Kidney epithelial cell (primary cell): ENCODE data around the gene SMIM13. TPM values are rescaled to one million over a fixed set of nuclear protein-coding genes. Genes with fewer than 3 reads are reported as not detected.

ENCODE experiments used
- DNase-seq: peaks from one replicate; pipeline ENCODE4 v3.0.0-alpha.2; 2010; ENCODE audit warnings: low read depth
- H3K27me3 ChIP-seq: 2 replicates; pipeline ENCODE4 v1.6.0; 2011; ENCODE audit warnings: low read length; ENCODE audit not compliant: control insufficient read depth, insufficient read depth
- H3K36me3 ChIP-seq: 2 replicates; pipeline ENCODE4 v1.5.1; 2011; ENCODE audit warnings: low read length; ENCODE audit not compliant: control insufficient read depth, insufficient read depth
- H3K4me3 ChIP-seq: 2 replicates; pipeline ENCODE4 v1.5.1; 2011; ENCODE audit warnings: low read depth, mild to moderate bottlenecking, control low read depth, low read length
- CTCF ChIP-seq: IDR thresholded peaks from 2 replicates; pipeline ENCODE4 v1.5.1; 2011; ENCODE audit warnings: mild to moderate bottlenecking, moderate library complexity, low read length, control low read depth, inconsistent platforms; ENCODE audit not compliant: insufficient read depth, poor library complexity, severe bottlenecking
- total RNA-seq: library from RNA; depleted of rRNA; stranded (reverse); fragments of >200 nt; gene quantifications from 2 replicates; pipeline ENCODE4 v1.2.3, GENCODE V29; 2015

SMIM13 gene
- total RNA-seq, 1 donor from 2014 or later, result 18.5 TPM

GRCh38 chr6:11054722-11055121 lies 38.9 kb upstream of the SMIM13 start:
- no peak for DNase-seq
- Histone ChIP-seq H3K4me3 (no peak overlapping the region), H3K36me3 (no peaks in the 10 kb centered on the region), H3K27me3 (no peaks in the 10 kb centered on the region)
- no peak for TF ChIP-seq CTCF

- H3K36me3 ChIP-seq, result no peaks in the 10 kb centered on the region
- no peak overlapping the region for H3K4me3 ChIP-seq
- no peak for TF ChIP-seq CTCF
Measured at GRCh38 chr6:11055127-11055627, 38.5 kb upstream of the SMIM13 start.

GRCh38 chr6:11056871-11057270 lies 36.8 kb upstream of the SMIM13 start:
- Histone ChIP-seq H3K36me3 (no peaks in the 10 kb centered on the region), H3K4me3 (no peak overlapping the region), H3K27me3 (no peaks in the 10 kb centered on the region)
- TF ChIP-seq CTCF, result no peak
- DNase-seq, result no peak

More at GRCh38 chr6:11055127-11055627, 38.5 kb upstream of the SMIM13 start:
- no peak for DNase-seq
- no peaks in the 10 kb centered on the region for H3K27me3 ChIP-seq

GRCh38 chr6:11058406-11058805 lies 35.2 kb upstream of the SMIM13 start:
- H3K27me3 ChIP-seq, result no peaks in the 10 kb centered on the region
- H3K4me3 ChIP-seq, result no peak overlapping the region
- no peaks in the 10 kb centered on the region for H3K36me3 ChIP-seq
- no peak for DNase-seq
- TF ChIP-seq CTCF, result no peak

GRCh38 chr6:11062083-11062482 lies 31.6 kb upstream of the SMIM13 start:
- Histone ChIP-seq H3K27me3 (no peaks in the 10 kb centered on the region), H3K36me3 (no peaks in the 10 kb centered on the region), H3K4me3 (no peak overlapping the region)
- TF ChIP-seq CTCF, result no peak
- no peak for DNase-seq

GRCh38 chr6:11062715-11063114 lies 30.9 kb upstream of the SMIM13 start:
- Histone ChIP-seq H3K36me3 (no peaks in the 10 kb centered on the region), H3K27me3 (no peaks in the 10 kb centered on the region), H3K4me3 (no peak overlapping the region)
- no peak for TF ChIP-seq CTCF
- DNase-seq, result no peak
